Bronchial epithelial cell (primary cell): ENCODE data around the gene FAIM2. TPM values are rescaled to one million over a fixed set of nuclear protein-coding genes. Genes with fewer than 3 reads are reported as not detected.
A peak's percentile ranks its signal among the peaks of the same experiment; 100 is the strongest.

Experiments
- DNase-seq: peaks from one replicate; pipeline ENCODE4 v3.0.0-alpha.2; 2010; ENCODE audit warnings: low read depth
- FAIRE-seq: peaks from 2 replicates; lab custom pipeline; 2011; peaks lifted over from hg19 to GRCh38; lab: Jason Lieb, UNC
- H3K27me3 ChIP-seq: 2 replicates; pipeline ENCODE4 v1.5.1; 2011; ENCODE audit warnings: low read length; ENCODE audit not compliant: control insufficient read depth, insufficient read depth
- H3K36me3 ChIP-seq: 2 replicates; pipeline ENCODE4 v1.5.1; 2011; ENCODE audit warnings: low read length; ENCODE audit not compliant: control insufficient read depth, insufficient read depth
- H3K4me3 ChIP-seq: 2 replicates; pipeline ENCODE4 v1.5.1; 2011; ENCODE audit warnings: mild to moderate bottlenecking, low read depth, low read length, control low read depth
- CTCF ChIP-seq: IDR thresholded peaks from 2 replicates; pipeline ENCODE4 v1.5.1; 2011; ENCODE audit warnings: mild to moderate bottlenecking, moderate library complexity, low read length, control low read depth, inconsistent platforms; ENCODE audit not compliant: insufficient read depth, severe bottlenecking
- total RNA-seq: library from RNA; depleted of rRNA; stranded (reverse); fragments of >200 nt; gene quantifications from 2 replicates; pipeline ENCODE4 v1.2.1, GENCODE V29; 2014

Gene FAIM2
- total RNA-seq, 1 donor from 2014 or later: 0.53 TPM

- FAIRE-seq: no peak
Observed at GRCh38 chr12:49825360-49825970, 78.2 kb downstream of the FAIM2 start.

GRCh38 chr12:49824895-49825294, 78.8 kb downstream of the FAIM2 start:
- TF ChIP-seq CTCF: no peak
- FAIRE-seq: no peak
- Histone ChIP-seq H3K4me3 (no peak overlapping the region), H3K27me3 (no peaks in the 10 kb centered on the region), H3K36me3 (no peaks in the 10 kb centered on the region)
- DNase-seq: peak; percentile 61

More at GRCh38 chr12:49825360-49825970, 78.2 kb downstream of the FAIM2 start:
- Histone ChIP-seq H3K4me3 (no peak overlapping the region), H3K27me3 (no peaks in the 10 kb centered on the region), H3K36me3 (no peaks in the 10 kb centered on the region)
- peak; percentile 61 for DNase-seq
- TF ChIP-seq CTCF: no peak

- Histone ChIP-seq H3K27me3 (no peaks in the 10 kb centered on the region), H3K36me3 (no peaks in the 10 kb centered on the region), H3K4me3 (no peak overlapping the region)
- no peak for TF ChIP-seq CTCF
- no peak for FAIRE-seq
- DNase-seq: no peak
Observed at GRCh38 chr12:49824416-49824815, 79.3 kb downstream of the FAIM2 start.

GRCh38 chr12:49823951-49824350, 79.7 kb downstream of the FAIM2 start:
- no peak overlapping the region for H3K4me3 ChIP-seq
- FAIRE-seq (no peak), DNase-seq (no peak)
- no peak for TF ChIP-seq CTCF
- no peaks in the 10 kb centered on the region for H3K27me3 ChIP-seq
- H3K36me3 ChIP-seq: no peaks in the 10 kb centered on the region

DNA sequence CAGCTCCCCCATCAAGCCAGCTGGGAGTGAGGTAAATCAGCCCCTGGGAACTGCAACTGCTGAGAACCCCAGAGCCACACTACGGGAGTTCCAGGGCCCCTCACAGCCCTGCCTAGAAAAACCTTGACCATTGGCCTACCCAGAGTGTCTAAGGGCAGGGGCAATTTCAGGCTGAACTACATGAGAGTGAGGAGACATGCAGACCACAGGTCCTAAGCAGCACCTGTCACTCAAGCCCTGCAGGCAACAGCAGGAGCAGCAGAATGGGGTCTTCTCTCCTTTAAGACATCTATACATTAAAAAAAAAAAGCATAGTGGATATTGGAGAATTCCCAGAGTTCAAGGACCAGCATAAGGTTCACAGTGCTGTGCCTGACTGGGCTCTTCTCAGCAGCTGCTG, 80.3 kb downstream of the FAIM2 start:
- TF ChIP-seq CTCF: no peak
- Histone ChIP-seq H3K4me3 (no peak overlapping the region), H3K36me3 (no peaks in the 10 kb centered on the region), H3K27me3 (no peaks in the 10 kb centered on the region)
- DNase-seq (no peak), FAIRE-seq (no peak)
